Measurements from ENCODE around the gene CLEC4D.

- no peak for TF ChIP-seq POLR2A (IDR thresholded peaks at IDR 0.05; ENCODE audit: low read length)
- TF ChIP-seq GATA1 (IDR thresholded peaks at IDR 0.05; ENCODE audit: low read depth, low read length), result no peak
Measured at GRCh38 chr12:8561011-8561410, 47.7 kb downstream of the CLEC4D start.

Measured in erythroblast (primary cell).